ENCODE results near the gene GLO1. TPM values are rescaled to one million over a fixed set of nuclear protein-coding genes. Genes with fewer than 3 reads are reported as not detected.
"Not testable (repeated sequence)": the region's sequence is repeated elsewhere in the genome, so short reads cannot be mapped to it uniquely, and the experiment has no call there.

The GLO1 gene
- total RNA-seq, 1 donor from 2014 or later = 92.9 TPM

- ATAC-seq = no peak
- intact Hi-C loops (cut with micrococcal nuclease) = no loop called here
Observed at GRCh38 chr6:38714239-38715015, 11.5 kb upstream of the GLO1 start.

GRCh38 chr6:38713812-38714211, 10.9 kb upstream of the GLO1 start:
- intact Hi-C loops (cut with micrococcal nuclease) = no loop called here
- DNase-seq (no peak), ATAC-seq (no peak)

More at GRCh38 chr6:38714239-38715015, 11.5 kb upstream of the GLO1 start:
- DNase-seq = no peak

- DNase-seq (no peak), ATAC-seq (no peak)
- intact Hi-C loops (cut with micrococcal nuclease) = no loop called here
Observed at GRCh38 chr6:38708496-38708895, 5.6 kb upstream of the GLO1 start.

- DNase-seq (no peak), ATAC-seq (no peak)
- intact Hi-C loops (cut with micrococcal nuclease) = no loop called here
Observed at GRCh38 chr6:38705924-38706323, 3.0 kb upstream of the GLO1 start.

- ATAC-seq = no peak
- DNase-seq = no peak
- intact Hi-C loops (cut with micrococcal nuclease) = no loop called here
Observed at GRCh38 chr6:38703949-38704590, 1.1 kb upstream of the GLO1 start.

- ATAC-seq = no peak
- intact Hi-C loops (cut with micrococcal nuclease) = no loop called here
- no peak for DNase-seq
Observed at GRCh38 chr6:38701551-38701950, 1.4 kb downstream of the GLO1 start.

GRCh38 chr6:38699702-38700101, 3.2 kb downstream of the GLO1 start:
- ATAC-seq; DNase-seq; intact Hi-C loops (cut with micrococcal nuclease): not testable (repeated sequence)

- ATAC-seq (no peak), DNase-seq (no peak)
- intact Hi-C loops (cut with micrococcal nuclease) = no loop called here
Observed at GRCh38 chr6:38697846-38698245, 5.1 kb downstream of the GLO1 start.

- DNase-seq = no peak
- no peak for ATAC-seq
- intact Hi-C loops (cut with micrococcal nuclease) = no loop called here
Observed at GRCh38 chr6:38696345-38696744, 6.6 kb downstream of the GLO1 start.

- no peak for DNase-seq
- no peak for ATAC-seq
- intact Hi-C loops (cut with micrococcal nuclease) = no loop called here
Observed at GRCh38 chr6:38695933-38696332, 7.0 kb downstream of the GLO1 start.

- intact Hi-C loops (cut with micrococcal nuclease) = no loop called here
- no peak for ATAC-seq
Observed at GRCh38 chr6:38695227-38695900, 7.6 kb downstream of the GLO1 start.

GRCh38 chr6:38688579-38689087, 14.3 kb downstream of the GLO1 start:
- intact Hi-C loops (cut with micrococcal nuclease) = no loop called here
- DNase-seq (no peak), ATAC-seq (peak; percentile 81)

More at GRCh38 chr6:38695227-38695900, 7.6 kb downstream of the GLO1 start:
- no peak for DNase-seq

- intact Hi-C loops (cut with micrococcal nuclease) = no loop called here
- DNase-seq (no peak), ATAC-seq (no peak)
Observed at GRCh38 chr6:38687549-38687948, 15.4 kb downstream of the GLO1 start.

GRCh38 chr6:38687043-38687353, 15.9 kb downstream of the GLO1 start:
- intact Hi-C loops (cut with micrococcal nuclease) = no loop called here
- no peak for DNase-seq
- peak; percentile 66 for ATAC-seq

GRCh38 chr6:38686270-38687042, 16.5 kb downstream of the GLO1 start:
- DNase-seq = no peak
- intact Hi-C loops (cut with micrococcal nuclease) = no loop called here
- peak; percentile 16 for ATAC-seq

GRCh38 chr6:38684904-38685303, 18.0 kb downstream of the GLO1 start:
- intact Hi-C loops (cut with micrococcal nuclease) = no loop called here
- ATAC-seq (no peak), DNase-seq (no peak)

GRCh38 chr6:38684237-38684636, 18.7 kb downstream of the GLO1 start:
- intact Hi-C loops (cut with micrococcal nuclease) = no loop called here
- DNase-seq (no peak), ATAC-seq (no peak)

GRCh38 chr6:38681850-38682249, 21.1 kb downstream of the GLO1 start:
- DNase-seq = no peak
- intact Hi-C loops (cut with micrococcal nuclease) = no loop called here

GRCh38 chr6:38679668-38680067, 23.3 kb downstream of the GLO1 start:
- intact Hi-C loops (cut with micrococcal nuclease) = no loop called here
- no peak for DNase-seq

More at GRCh38 chr6:38681850-38682249, 21.1 kb downstream of the GLO1 start:
- ATAC-seq = no peak

More at GRCh38 chr6:38679668-38680067, 23.3 kb downstream of the GLO1 start:
- no peak for ATAC-seq

Measured in left ventricle myocardium superior (tissue), 1 donor.